Dendritic cell treated with granulocyte-macrophage colony-stimulating factor and Interleukin-4, amounts not matched to agents 40 ng/mL and 50 ng/mL, for 4 days (primary cell): Measurements from ENCODE around the gene RBMS3.
"Not testable (repeated sequence)": the region's sequence is repeated elsewhere in the genome, so short reads cannot be mapped to it uniquely, and the experiment has no call there.

Experiments
- H3K27ac Mint-ChIP-seq: one replicate; pipeline ENCODE4 v1.8.0; 2022; ENCODE audit warnings: mild to moderate bottlenecking, mixed read lengths
- H3K27me3 Mint-ChIP-seq: one replicate; pipeline ENCODE4 v1.8.0; 2022; ENCODE audit warnings: mild to moderate bottlenecking, mixed read lengths
- H3K36me3 Mint-ChIP-seq: one replicate; pipeline ENCODE4 v1.8.0; 2022; ENCODE audit warnings: low read depth, mixed read lengths
- H3K4me1 Mint-ChIP-seq: one replicate; pipeline ENCODE4 v1.8.0; 2022; ENCODE audit warnings: low read depth, mixed read lengths
- H3K4me3 Mint-ChIP-seq: one replicate; pipeline ENCODE4 v1.8.0; 2022; ENCODE audit warnings: mild to moderate bottlenecking, moderate library complexity, mixed read lengths
- H3K9me3 Mint-ChIP-seq: one replicate; pipeline ENCODE4 v1.8.0; 2022; ENCODE audit warnings: mixed read lengths
- intact Hi-C: fragments of 100-400 bp; cut with micrococcal nuclease; formaldehyde crosslinking; loops from one replicate; pipeline ENCODE4 v1.15.0; 2022

RBMS3 gene

GRCh38 chr3:29655015-29655747 lies 374.3 kb downstream of the RBMS3 start:
- H3K27ac Mint-ChIP-seq, result no peak overlapping the region
- peaks cover 4% of the 10 kb centered on the region for H3K4me1 Mint-ChIP-seq
- H3K9me3 Mint-ChIP-seq, result no peaks in the 10 kb centered on the region
- peaks cover 22% of the 10 kb centered on the region for H3K27me3 Mint-ChIP-seq
- H3K36me3 Mint-ChIP-seq, result no peaks in the 10 kb centered on the region
- intact Hi-C loops, result no loop called here
- H3K4me3 Mint-ChIP-seq, result no peak overlapping the region

GRCh38 chr3:29665688-29666087 lies 384.8 kb downstream of the RBMS3 start:
- Mint-ChIP-seq H3K4me3 (no peak overlapping the region), H3K27me3 (no peaks in the 10 kb centered on the region), H3K36me3 (no peaks in the 10 kb centered on the region), H3K4me1 (no peaks in the 10 kb centered on the region), H3K9me3 (peaks cover 14% of the 10 kb centered on the region), H3K27ac (no peak overlapping the region)
- intact Hi-C loops, result no loop called here

GRCh38 chr3:29668233-29668632 lies 387.4 kb downstream of the RBMS3 start:
- H3K4me1 Mint-ChIP-seq, result no peaks in the 10 kb centered on the region
- intact Hi-C loops, result no loop called here
- no peak overlapping the region for H3K27ac Mint-ChIP-seq
- H3K36me3 Mint-ChIP-seq, result no peaks in the 10 kb centered on the region
- no peaks in the 10 kb centered on the region for H3K27me3 Mint-ChIP-seq
- peaks cover 17% of the 10 kb centered on the region for H3K9me3 Mint-ChIP-seq
- no peak overlapping the region for H3K4me3 Mint-ChIP-seq

GRCh38 chr3:29668728-29669127 lies 387.9 kb downstream of the RBMS3 start:
- no peaks in the 10 kb centered on the region for H3K4me1 Mint-ChIP-seq
- H3K4me3 Mint-ChIP-seq, result no peak overlapping the region
- no peak overlapping the region for H3K27ac Mint-ChIP-seq
- no peaks in the 10 kb centered on the region for H3K27me3 Mint-ChIP-seq
- intact Hi-C loops, result no loop called here
- H3K9me3 Mint-ChIP-seq, result peaks cover 20% of the 10 kb centered on the region
- H3K36me3 Mint-ChIP-seq, result no peaks in the 10 kb centered on the region

GRCh38 chr3:29670476-29670875 lies 389.6 kb downstream of the RBMS3 start:
- intact Hi-C loops, H3K4me3 Mint-ChIP-seq, H3K4me1 Mint-ChIP-seq, H3K27ac Mint-ChIP-seq, H3K27me3 Mint-ChIP-seq, H3K36me3 Mint-ChIP-seq: not testable (repeated sequence)
- H3K9me3 Mint-ChIP-seq, result peaks cover 30% of the 10 kb centered on the region

GRCh38 chr3:29677421-29677820 lies 396.6 kb downstream of the RBMS3 start:
- Mint-ChIP-seq H3K27ac (no peak overlapping the region), H3K4me3 (no peak overlapping the region), H3K4me1 (no peaks in the 10 kb centered on the region), H3K27me3 (no peaks in the 10 kb centered on the region), H3K36me3 (no peaks in the 10 kb centered on the region), H3K9me3 (peaks cover 15% of the 10 kb centered on the region)
- intact Hi-C loops, result no loop called here

GRCh38 chr3:29679944-29680343 lies 399.1 kb downstream of the RBMS3 start:
- no peaks in the 10 kb centered on the region for H3K4me1 Mint-ChIP-seq
- H3K27ac Mint-ChIP-seq, result no peak overlapping the region
- no peaks in the 10 kb centered on the region for H3K27me3 Mint-ChIP-seq
- H3K4me3 Mint-ChIP-seq, result no peak overlapping the region
- no peaks in the 10 kb centered on the region for H3K9me3 Mint-ChIP-seq
- no peaks in the 10 kb centered on the region for H3K36me3 Mint-ChIP-seq
- intact Hi-C loops, result no loop called here

GRCh38 chr3:29683018-29683993 lies 402.4 kb downstream of the RBMS3 start:
- H3K9me3 Mint-ChIP-seq, result no peaks in the 10 kb centered on the region
- H3K4me1 Mint-ChIP-seq, result no peaks in the 10 kb centered on the region
- H3K36me3 Mint-ChIP-seq, result no peaks in the 10 kb centered on the region
- H3K27ac Mint-ChIP-seq, result no peak overlapping the region
- intact Hi-C loops, result no loop called here
- no peaks in the 10 kb centered on the region for H3K27me3 Mint-ChIP-seq
- H3K4me3 Mint-ChIP-seq, result no peak overlapping the region

- H3K4me3 Mint-ChIP-seq, result no peak overlapping the region
- no peaks in the 10 kb centered on the region for H3K4me1 Mint-ChIP-seq
- H3K9me3 Mint-ChIP-seq, result no peaks in the 10 kb centered on the region
- H3K27me3 Mint-ChIP-seq, result no peaks in the 10 kb centered on the region
- no peak overlapping the region for H3K27ac Mint-ChIP-seq
- intact Hi-C loops, result no loop called here
- H3K36me3 Mint-ChIP-seq, result no peaks in the 10 kb centered on the region
Observed at GRCh38 chr3:29686889-29687592, 406.2 kb downstream of the RBMS3 start.

- H3K36me3 Mint-ChIP-seq, result no peaks in the 10 kb centered on the region
- H3K4me3 Mint-ChIP-seq, result no peak overlapping the region
- no peak overlapping the region for H3K27ac Mint-ChIP-seq
- no peaks in the 10 kb centered on the region for H3K27me3 Mint-ChIP-seq
- H3K4me1 Mint-ChIP-seq, result peaks cover 3% of the 10 kb centered on the region
- intact Hi-C loops, result no loop called here
- H3K9me3 Mint-ChIP-seq, result no peaks in the 10 kb centered on the region
Observed at GRCh38 chr3:29690686-29691353, 409.9 kb downstream of the RBMS3 start.

GRCh38 chr3:29693863-29694262 lies 413.0 kb downstream of the RBMS3 start:
- intact Hi-C loops, result no loop called here
- Mint-ChIP-seq H3K9me3 (no peaks in the 10 kb centered on the region), H3K4me1 (peaks cover 5% of the 10 kb centered on the region), H3K27me3 (no peaks in the 10 kb centered on the region), H3K4me3 (no peak overlapping the region), H3K27ac (no peak overlapping the region), H3K36me3 (no peaks in the 10 kb centered on the region)

GRCh38 chr3:29694331-29694730 lies 413.5 kb downstream of the RBMS3 start:
- H3K9me3 Mint-ChIP-seq, result no peaks in the 10 kb centered on the region
- H3K27ac Mint-ChIP-seq, result no peak overlapping the region
- H3K4me3 Mint-ChIP-seq, result no peak overlapping the region
- intact Hi-C loops, result no loop called here
- peaks cover 5% of the 10 kb centered on the region for H3K4me1 Mint-ChIP-seq
- H3K27me3 Mint-ChIP-seq, result no peaks in the 10 kb centered on the region
- H3K36me3 Mint-ChIP-seq, result no peaks in the 10 kb centered on the region

GRCh38 chr3:29694783-29695182 lies 413.9 kb downstream of the RBMS3 start:
- Mint-ChIP-seq H3K4me3 (no peak overlapping the region), H3K9me3 (no peaks in the 10 kb centered on the region), H3K27me3 (no peaks in the 10 kb centered on the region), H3K27ac (no peak overlapping the region), H3K4me1 (peaks cover 5% of the 10 kb centered on the region), H3K36me3 (no peaks in the 10 kb centered on the region)
- intact Hi-C loops, result no loop called here
